Camera-type eye (tissue), 1 donor: Measurements from ENCODE around the gene FRMPD4. TPM values are rescaled to one million over a fixed set of nuclear protein-coding genes. Genes with fewer than 3 reads are reported as not detected.

Experiments
- total RNA-seq: library from RNA; depleted of rRNA; stranded (reverse); fragments of >200 nt; gene quantifications from one replicate; pipeline ENCODE4 v1.2.3, GENCODE V29; 2014

The FRMPD4 gene
- 2.0 TPM for total RNA-seq

GRCh38 chrX:12138361-12139313 lies at the start of gene FRMPD4:
FRMPD4 (plus strand) TSS chrX:12138473; CDS start chrX:12138972, 499 bp downstream.

